ENCODE results near the gene PYGM. TPM values are rescaled to one million over a fixed set of nuclear protein-coding genes. Genes with fewer than 3 reads are reported as not detected.
A peak's percentile ranks its signal among the peaks of the same experiment; 100 is the strongest.

The PYGM gene
- total and polyA plus RNA-seq, 2 of the 8 experiments (the other 6 are each of a cell fraction or from before 2014, with no cell fraction given), result 9.6 to 10.0 TPM

DNA sequence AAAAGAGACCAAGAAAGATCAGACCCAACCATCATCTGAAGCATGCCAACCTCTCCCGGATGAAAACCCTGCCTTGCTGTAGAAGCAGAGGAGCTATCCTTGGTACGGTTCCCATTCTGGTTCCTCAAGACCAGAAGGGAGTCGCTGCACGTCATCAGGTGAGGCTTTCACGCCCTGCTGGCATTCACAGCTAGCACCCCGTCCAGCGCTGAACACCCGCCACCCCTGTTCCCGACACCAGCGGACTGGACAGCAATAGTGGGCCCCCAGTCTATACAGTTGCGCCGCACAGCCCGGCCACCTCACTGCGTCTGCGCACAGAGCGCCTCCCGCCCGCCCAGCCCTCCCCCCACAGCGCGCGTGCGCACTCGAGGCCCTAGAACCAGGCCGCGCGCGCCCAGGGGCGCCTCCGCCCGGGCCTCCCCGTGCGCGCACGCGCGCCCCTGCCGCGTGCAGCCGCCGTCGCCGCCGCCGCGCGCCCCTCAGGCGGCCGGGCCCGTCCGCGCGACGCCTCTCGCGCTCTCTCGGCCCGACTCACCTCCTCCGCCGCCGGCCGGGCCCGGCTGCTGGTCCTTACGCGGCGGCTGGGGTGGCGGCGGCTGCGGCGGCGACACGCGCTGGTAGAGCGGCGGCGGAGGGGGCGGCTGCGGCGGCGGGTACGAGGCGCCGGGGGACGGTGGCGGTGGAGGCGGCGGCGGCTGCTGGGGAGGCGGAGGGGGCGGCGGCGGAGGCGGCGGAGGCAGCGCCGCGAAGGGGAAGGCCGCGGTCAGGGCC, 17.9 kb upstream of the PYGM start (continued):
- TF ChIP-seq POLR2AphosphoS5 (IDR thresholded peaks at IDR 0.05; ENCODE audit: low read depth, low read length) (peak; percentile 78), RNF2 (IDR thresholded peaks at IDR 0.05; ENCODE audit: borderline replicate concordance, low read depth, low read length, missing control alignments, poor library complexity, severe bottlenecking) (no peak), RAD21 (IDR thresholded peaks at IDR 0.05 in 1 of 2, conservative IDR thresholded peaks at IDR 0.05 in 1 of 2; ENCODE audit: low read depth in 2 of 2, low read length in 2 of 2) (no peak)
